OCI-LY3 (cell line): Measurements from ENCODE around the gene TREX2.

Source experiments
- EZH2phosphoT487 ChIP-seq: fragments of 200-600 bp; shearing (Covaris generic); IDR thresholded peaks from 2 replicates; pipeline ENCODE4 v1.6.1; 2018; ENCODE audit warnings: antibody characterized with exemption, mixed run types, low read depth
- TF ChIP-seq, protein P1 (sequence below): fragments of 200-600, 300-600 bp; sonication (generic); IDR thresholded peaks from 2 replicates; pipeline ENCODE4 v1.5.1; 2014; ENCODE audit warnings: antibody characterized with exemption, low read length, low read depth

DNA sequence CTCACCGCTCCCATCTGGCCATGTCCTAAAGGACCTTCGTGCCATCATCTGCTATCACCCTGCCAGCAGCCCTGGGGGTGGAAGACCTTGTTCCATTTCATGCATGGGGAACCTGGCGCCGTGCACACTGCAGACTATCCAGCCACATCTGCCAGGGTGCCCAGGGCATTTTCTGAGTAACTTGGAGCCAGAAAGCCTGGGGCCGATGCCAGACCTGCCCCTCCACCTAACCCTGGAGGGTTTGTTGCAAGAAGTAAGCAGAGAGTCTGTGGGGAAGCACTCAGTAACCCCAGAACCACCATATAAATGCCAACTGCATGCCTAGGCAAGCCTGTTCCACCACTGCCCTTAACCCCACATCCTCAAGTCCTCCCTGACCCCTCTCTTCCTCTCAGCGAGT, 17.2 kb upstream of the TREX2 start:
- TF ChIP-seq, protein P1, sequence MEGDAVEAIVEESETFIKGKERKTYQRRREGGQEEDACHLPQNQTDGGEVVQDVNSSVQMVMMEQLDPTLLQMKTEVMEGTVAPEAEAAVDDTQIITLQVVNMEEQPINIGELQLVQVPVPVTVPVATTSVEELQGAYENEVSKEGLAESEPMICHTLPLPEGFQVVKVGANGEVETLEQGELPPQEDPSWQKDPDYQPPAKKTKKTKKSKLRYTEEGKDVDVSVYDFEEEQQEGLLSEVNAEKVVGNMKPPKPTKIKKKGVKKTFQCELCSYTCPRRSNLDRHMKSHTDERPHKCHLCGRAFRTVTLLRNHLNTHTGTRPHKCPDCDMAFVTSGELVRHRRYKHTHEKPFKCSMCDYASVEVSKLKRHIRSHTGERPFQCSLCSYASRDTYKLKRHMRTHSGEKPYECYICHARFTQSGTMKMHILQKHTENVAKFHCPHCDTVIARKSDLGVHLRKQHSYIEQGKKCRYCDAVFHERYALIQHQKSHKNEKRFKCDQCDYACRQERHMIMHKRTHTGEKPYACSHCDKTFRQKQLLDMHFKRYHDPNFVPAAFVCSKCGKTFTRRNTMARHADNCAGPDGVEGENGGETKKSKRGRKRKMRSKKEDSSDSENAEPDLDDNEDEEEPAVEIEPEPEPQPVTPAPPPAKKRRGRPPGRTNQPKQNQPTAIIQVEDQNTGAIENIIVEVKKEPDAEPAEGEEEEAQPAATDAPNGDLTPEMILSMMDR: no peak
- no peak for TF ChIP-seq EZH2phosphoT487
